Gastroesophageal sphincter (tissue), 2 donors: ENCODE results near the gene CDH15.

Experiments used
- EP300 ChIP-seq: sonication (generic); formaldehyde crosslinking; IDR thresholded peaks from one replicate; pipeline ENCODE4 v1.6.1; 2017; ENCODE audit warnings: antibody characterized with exemption, mild to moderate bottlenecking
- POLR2A ChIP-seq, 2 donors: fragments of 450-650 bp; IDR thresholded peaks; one replicate each; pipeline ENCODE4 v1.6.1; 2017; ENCODE audit warnings: antibody characterized with exemption in 2 of 2, mild to moderate bottlenecking in 2 of 2, moderate library complexity in 1 of 2

DNA sequence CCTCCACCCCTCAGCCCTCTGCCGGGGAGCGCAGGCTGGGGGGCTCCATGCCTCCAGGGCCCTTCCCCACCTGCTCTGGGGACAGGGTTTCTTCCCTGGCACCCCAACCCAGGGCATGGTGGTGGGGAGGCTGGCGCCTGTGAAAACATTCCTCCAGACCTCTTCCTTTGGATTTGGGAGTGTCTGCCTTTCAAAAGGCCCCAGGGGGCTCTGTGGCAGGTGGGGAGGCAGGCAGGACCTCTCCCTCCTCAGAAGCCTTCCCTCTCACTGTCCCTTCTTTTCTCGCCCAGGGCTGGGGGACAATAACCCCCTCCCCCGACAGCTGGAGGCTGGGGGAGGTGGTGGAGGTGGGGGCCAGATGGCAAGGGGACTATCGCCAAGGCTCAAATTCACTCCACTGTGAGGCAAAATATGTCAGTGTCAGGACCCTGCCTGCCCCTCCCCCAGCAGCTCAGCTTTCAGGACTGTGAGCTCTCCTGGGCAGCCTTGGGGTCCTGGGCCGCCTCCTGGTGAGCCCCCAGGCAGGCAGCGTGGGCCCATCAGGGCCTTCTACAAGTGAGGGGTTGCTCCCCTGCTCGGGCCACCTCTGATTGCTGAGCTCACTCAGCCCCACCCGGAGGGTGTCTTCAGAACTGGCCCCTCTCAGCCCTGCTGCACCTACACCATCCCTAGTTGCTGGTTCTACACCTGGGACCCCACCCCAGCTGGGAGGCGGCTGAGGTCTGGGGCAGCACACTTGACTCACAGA, 1.8 kb downstream of the CDH15 start:
- TF ChIP-seq POLR2A (IDR thresholded peaks at IDR 0.05): no peak
- TF ChIP-seq EP300: no peak
